WTC11 (cell line): ENCODE measurements around the gene CACNA2D1.

Experiments
- CREM ChIP-seq: sonication (generic); formaldehyde crosslinking; IDR thresholded peaks from 2 replicates; pipeline ENCODE4 v1.8.1; 2022; ENCODE audit warnings: mild to moderate bottlenecking, missing genetic modification reagents, moderate library complexity
- FOXP1 ChIP-seq: sonication (generic); formaldehyde crosslinking; IDR thresholded peaks from 2 replicates; pipeline ENCODE4 v1.8.0; 2022; ENCODE audit warnings: missing genetic modification reagents, mild to moderate bottlenecking, moderate library complexity, borderline replicate concordance
- NR2C2 ChIP-seq: sonication (generic); formaldehyde crosslinking; IDR thresholded peaks from 2 replicates; pipeline ENCODE4 v1.8.0; 2022; ENCODE audit warnings: mild to moderate bottlenecking, missing genetic modification reagents
- NR3C1 ChIP-seq: sonication (generic); formaldehyde crosslinking; conservative IDR thresholded peaks from 2 replicates; pipeline ENCODE4 v1.8.1; 2023; ENCODE audit warnings: low read depth, mild to moderate bottlenecking, missing genetic modification reagents
- TF ChIP-seq, protein P1 (sequence below): sonication (generic); formaldehyde crosslinking; conservative IDR thresholded peaks from 2 replicates; pipeline ENCODE4 v1.8.1; 2022; ENCODE audit warnings: mild to moderate bottlenecking, missing genetic modification reagents
- TF ChIP-seq, protein P2 (sequence below): fragments of 200-600 bp; IDR thresholded peaks from 2 replicates; pipeline ENCODE4 v1.8.0; 2022; ENCODE audit warnings: antibody characterized with exemption
- TF ChIP-seq, protein P3 (sequence below): sonication (generic); formaldehyde crosslinking; IDR thresholded peaks from 2 replicates; pipeline ENCODE4 v1.8.1; 2022; ENCODE audit warnings: mild to moderate bottlenecking, moderate library complexity, missing genetic modification reagents

DNA sequence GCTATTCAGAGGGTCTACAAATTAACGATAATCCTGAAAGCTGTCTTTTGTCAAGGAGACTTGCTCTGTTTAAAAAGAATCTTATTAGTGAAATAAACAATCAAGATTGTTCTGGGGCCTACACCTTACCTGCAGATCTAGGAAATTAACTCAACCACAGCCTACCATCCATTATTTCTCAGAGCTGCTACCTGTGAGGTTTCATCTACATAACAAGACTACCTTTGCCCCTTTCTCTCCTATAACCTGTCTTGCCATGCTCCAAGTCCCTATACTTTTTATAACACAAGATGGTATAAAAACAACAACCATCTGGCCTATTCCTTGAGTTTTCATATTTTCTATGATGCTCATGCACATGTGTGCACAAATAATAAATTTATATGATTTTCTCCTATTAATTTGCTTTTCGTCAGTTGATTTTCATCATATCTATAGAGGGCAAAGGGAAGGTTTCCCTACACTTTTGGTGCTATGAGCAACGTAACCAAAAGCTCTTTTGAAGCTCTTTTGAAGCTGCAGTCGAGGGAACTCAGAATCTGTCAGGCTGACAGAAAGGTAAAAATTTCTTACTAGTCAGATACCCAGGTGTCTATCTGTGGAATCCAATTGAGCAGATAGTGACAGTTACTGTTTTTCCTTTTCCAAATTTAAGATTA is 138.1 kb downstream of the CACNA2D1 start:
- no peak for TF ChIP-seq FOXP1 (CRISPR knock-in tag)
- TF ChIP-seq CREM (CRISPR knock-in tag), result no peak
- TF ChIP-seq, protein P1, sequence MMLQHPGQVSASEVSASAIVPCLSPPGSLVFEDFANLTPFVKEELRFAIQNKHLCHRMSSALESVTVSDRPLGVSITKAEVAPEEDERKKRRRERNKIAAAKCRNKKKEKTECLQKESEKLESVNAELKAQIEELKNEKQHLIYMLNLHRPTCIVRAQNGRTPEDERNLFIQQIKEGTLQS (CRISPR knock-in tag), result no peak
- TF ChIP-seq, protein P2, sequence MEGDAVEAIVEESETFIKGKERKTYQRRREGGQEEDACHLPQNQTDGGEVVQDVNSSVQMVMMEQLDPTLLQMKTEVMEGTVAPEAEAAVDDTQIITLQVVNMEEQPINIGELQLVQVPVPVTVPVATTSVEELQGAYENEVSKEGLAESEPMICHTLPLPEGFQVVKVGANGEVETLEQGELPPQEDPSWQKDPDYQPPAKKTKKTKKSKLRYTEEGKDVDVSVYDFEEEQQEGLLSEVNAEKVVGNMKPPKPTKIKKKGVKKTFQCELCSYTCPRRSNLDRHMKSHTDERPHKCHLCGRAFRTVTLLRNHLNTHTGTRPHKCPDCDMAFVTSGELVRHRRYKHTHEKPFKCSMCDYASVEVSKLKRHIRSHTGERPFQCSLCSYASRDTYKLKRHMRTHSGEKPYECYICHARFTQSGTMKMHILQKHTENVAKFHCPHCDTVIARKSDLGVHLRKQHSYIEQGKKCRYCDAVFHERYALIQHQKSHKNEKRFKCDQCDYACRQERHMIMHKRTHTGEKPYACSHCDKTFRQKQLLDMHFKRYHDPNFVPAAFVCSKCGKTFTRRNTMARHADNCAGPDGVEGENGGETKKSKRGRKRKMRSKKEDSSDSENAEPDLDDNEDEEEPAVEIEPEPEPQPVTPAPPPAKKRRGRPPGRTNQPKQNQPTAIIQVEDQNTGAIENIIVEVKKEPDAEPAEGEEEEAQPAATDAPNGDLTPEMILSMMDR, result no peak
- TF ChIP-seq, protein P3, sequence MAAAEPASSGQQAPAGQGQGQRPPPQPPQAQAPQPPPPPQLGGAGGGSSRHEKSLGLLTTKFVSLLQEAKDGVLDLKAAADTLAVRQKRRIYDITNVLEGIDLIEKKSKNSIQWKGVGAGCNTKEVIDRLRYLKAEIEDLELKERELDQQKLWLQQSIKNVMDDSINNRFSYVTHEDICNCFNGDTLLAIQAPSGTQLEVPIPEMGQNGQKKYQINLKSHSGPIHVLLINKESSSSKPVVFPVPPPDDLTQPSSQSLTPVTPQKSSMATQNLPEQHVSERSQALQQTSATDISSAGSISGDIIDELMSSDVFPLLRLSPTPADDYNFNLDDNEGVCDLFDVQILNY, result no peak
- no peak for TF ChIP-seq NR2C2 (CRISPR knock-in tag)
- TF ChIP-seq NR3C1 (CRISPR knock-in tag), result no peak
